K562 (cell line): ENCODE measurements around the gene MYLIP. TPM values are rescaled to one million over a fixed set of nuclear protein-coding genes. Genes with fewer than 3 reads are reported as not detected.

Experiments used
- ARNT ChIP-seq, 2 experiments: fragments of 450-650 bp; IDR thresholded peaks; 2 replicates each; pipeline ENCODE4 v1.6.1; 2016; ENCODE audit warnings: mild to moderate bottlenecking in 1 of 2
- CBFA2T3 ChIP-seq: fragments of 450-650 bp; IDR thresholded peaks from 2 replicates; pipeline ENCODE4 v1.6.1; 2017
- CREBBP ChIP-seq: IDR thresholded peaks from one replicate; pipeline ENCODE4 v1.6.1; 2012; ENCODE audit warnings: low read depth, mild to moderate bottlenecking, control low read depth, inconsistent platforms, low read length
- FOXJ2 ChIP-seq: fragments of 200-800 bp; sonication (Bioruptor generic); IDR thresholded peaks from 2 replicates; pipeline ENCODE4 v1.6.1; 2016; ENCODE audit warnings: missing genetic modification characterization, missing compliant biosample characterization
- HES1 ChIP-seq: fragments of 450-650 bp; IDR thresholded peaks from 2 replicates; pipeline ENCODE4 v1.6.1; 2016; ENCODE audit warnings: low read depth, mild to moderate bottlenecking, moderate library complexity
- KAT2B ChIP-seq: IDR thresholded peaks from one replicate; pipeline ENCODE4 v1.6.1; 2012; ENCODE audit warnings: low read depth, mild to moderate bottlenecking, control low read depth, inconsistent platforms, low read length, moderate library complexity
- KLF10 ChIP-seq: fragments of 250-450 bp; sonication (Bioruptor Pico); IDR thresholded peaks from 2 replicates; pipeline ENCODE4 v1.6.1; 2021; ENCODE audit warnings: matching md5 sums
- MAFF ChIP-seq: IDR thresholded peaks from 2 replicates; pipeline ENCODE4 v1.6.1; 2012; ENCODE audit warnings: low read length, improper control_type of control experiment
- MAX ChIP-seq: sonication (generic); formaldehyde crosslinking; IDR thresholded peaks from 2 replicates; pipeline ENCODE4 v1.9.0; 2022; ENCODE audit warnings: mild to moderate bottlenecking, missing genetic modification reagents
- MCM3 ChIP-seq: fragments of 450-650 bp; IDR thresholded peaks from 2 replicates; pipeline ENCODE4 v1.6.1; 2016
- NFE2L1 ChIP-seq: fragments of 450-650 bp; IDR thresholded peaks from 2 replicates; pipeline ENCODE4 v1.6.1; 2016; ENCODE audit warnings: missing genetic modification characterization, low read depth, mild to moderate bottlenecking, missing compliant biosample characterization, moderate library complexity, borderline replicate concordance
- NFXL1 ChIP-seq: fragments of 450-650 bp; formaldehyde crosslinking; IDR thresholded peaks from 2 replicates; pipeline ENCODE4 v1.4.0; 2021; ENCODE audit warnings: mild to moderate bottlenecking
- NFYB ChIP-seq: IDR thresholded peaks from 2 replicates; pipeline ENCODE4 v1.6.1; 2011; ENCODE audit warnings: mild to moderate bottlenecking, moderate library complexity; ENCODE audit not compliant: insufficient read length; ENCODE audit errors: extremely low read depth
- NUFIP1 ChIP-seq: fragments of 450-650 bp; IDR thresholded peaks from 2 replicates; pipeline ENCODE4 v1.6.1; 2018; ENCODE audit not compliant: partially characterized antibody
- POLR2A ChIP-seq: fragments of 450-650 bp; conservative IDR thresholded peaks from 2 replicates; pipeline ENCODE4 v1.6.1; 2016
- SIN3B ChIP-seq: fragments of 450-650 bp; IDR thresholded peaks from 2 replicates; pipeline ENCODE4 v1.6.1; 2017; ENCODE audit warnings: low read depth, mild to moderate bottlenecking, moderate library complexity
- SNAPC5 ChIP-seq: fragments of 250-450 bp; sonication (Bioruptor Pico); IDR thresholded peaks from 2 replicates; pipeline ENCODE4 v1.8.0; 2021; ENCODE audit warnings: moderate library complexity, mild to moderate bottlenecking, inconsistent platforms
- STAT5B ChIP-seq: fragments of 250-450 bp; sonication (Bioruptor Pico); IDR thresholded peaks from 2 replicates; pipeline ENCODE4 v1.8.0; 2021; ENCODE audit warnings: mild to moderate bottlenecking, inconsistent platforms
- THAP7 ChIP-seq: fragments of 250-450 bp; sonication (Bioruptor Pico); IDR thresholded peaks from 2 replicates; pipeline ENCODE4 v1.5.0; 2021
- ZBTB43 ChIP-seq: sonication (generic); formaldehyde crosslinking; IDR thresholded peaks from 2 replicates; pipeline ENCODE4 v1.8.0; 2023; ENCODE audit warnings: mild to moderate bottlenecking, missing genetic modification reagents
- ZBTB8A ChIP-seq: fragments of 450-650 bp; IDR thresholded peaks from 2 replicates; pipeline ENCODE4 v1.6.1; 2018; ENCODE audit warnings: mild to moderate bottlenecking, moderate library complexity; ENCODE audit not compliant: partially characterized antibody
- ZNF24 ChIP-seq: fragments of 450-650 bp; IDR thresholded peaks from 2 replicates; pipeline ENCODE4 v1.6.1; 2016
- ZNF518B ChIP-seq: fragments of 250-450 bp; sonication (Bioruptor Pico); IDR thresholded peaks from 2 replicates; pipeline ENCODE4 v1.5.0; 2021; ENCODE audit warnings: mild to moderate bottlenecking, moderate library complexity
- polyA plus RNA-seq, 8 experiments: library from polyadenylated mRNA; depleted of rRNA in 4 of 8; stranded (reverse) in 5 of 8; unstranded in 3 of 8; fragments of >200 nt; fragmentation: Nextera tagmentation in 2 of 8; fragmentation: Illumina TruSeq in 1 of 8; extraction: Ambion mirVana in 2 of 8; extraction: Trizol in 1 of 8; gene quantifications; 2 replicates each; pipeline versions ENCODE4 v1.2.1 to v1.2.3, GENCODE V29; 2011 to 2014; ENCODE audit warnings: inconsistent platforms in 1 of 8, missing spikeins in 1 of 8
- total RNA-seq, 7 experiments: library from RNA; depleted of rRNA in 6 of 7; stranded (reverse); fragments of >200 nt in 6 of 7; fragmentation: Illumina TruSeq in 2 of 7; extraction: Trizol in 2 of 7; gene quantifications; 2 replicates each; pipeline versions ENCODE4 v1.2.1 to v1.2.3, GENCODE V29; 2011 to 2021; ENCODE audit warnings: low replicate concordance in 1 of 7

Gene MYLIP
- total and polyA plus RNA-seq, 9 of the 15 experiments (the other 6 are each of a cell fraction or from before 2014, with no cell fraction given): 10.8 to 43.5 (median 31.5) TPM

GRCh38 chr6:16128759-16129622, at the start of gene MYLIP (continued):
- TF ChIP-seq ZNF518B (CRISPR knock-in tag) (no peak; the same call in 1 of the 2 replicates), KAT2B (no peak), THAP7 (CRISPR knock-in tag) (peak; percentile 94), MAFF (no peak), NUFIP1 (no peak), ZNF24 (peak; percentile 84), KLF10 (CRISPR knock-in tag) (peak; percentile 85), MCM3 (no peak), NFYB (peak; percentile 56), ZBTB43 (CRISPR knock-in tag) (no peak), STAT5B (CRISPR knock-in tag) (no peak), ARNT (IDR thresholded peaks at IDR 0.05) (peak in 1 of 2 experiments; percentile 68; a peak in 1 of 4 replicates), NFXL1 (CRISPR knock-in tag) (peak; percentile 71; the same call in 1 of the 2 replicates), MAX (CRISPR knock-in tag) (peak; percentile 67), SIN3B (peak; percentile 28; the same call in 1 of the 2 replicates), SNAPC5 (CRISPR knock-in tag) (no peak), POLR2A (peak; percentile 99), HES1 (peak; percentile 37; the same call in 1 of the 2 replicates), FOXJ2 (peak; percentile 41; the same call in 1 of the 2 replicates), CBFA2T3 (peak; percentile 35; the same call in 1 of the 2 replicates), CREBBP (no peak), NFE2L1 (tag) (no peak), ZBTB8A (no peak)
